COR-L47 (cell line): ENCODE data around the gene METTL2A.
"Not testable (repeated sequence)": the region's sequence is repeated elsewhere in the genome, so short reads cannot be mapped to it uniquely, and the experiment has no call there.

Source experiments
- DNase-seq: peaks from one replicate; lab custom pipeline; 2025; lab: John Stamatoyannopoulos, UW

The METTL2A gene, protein sequence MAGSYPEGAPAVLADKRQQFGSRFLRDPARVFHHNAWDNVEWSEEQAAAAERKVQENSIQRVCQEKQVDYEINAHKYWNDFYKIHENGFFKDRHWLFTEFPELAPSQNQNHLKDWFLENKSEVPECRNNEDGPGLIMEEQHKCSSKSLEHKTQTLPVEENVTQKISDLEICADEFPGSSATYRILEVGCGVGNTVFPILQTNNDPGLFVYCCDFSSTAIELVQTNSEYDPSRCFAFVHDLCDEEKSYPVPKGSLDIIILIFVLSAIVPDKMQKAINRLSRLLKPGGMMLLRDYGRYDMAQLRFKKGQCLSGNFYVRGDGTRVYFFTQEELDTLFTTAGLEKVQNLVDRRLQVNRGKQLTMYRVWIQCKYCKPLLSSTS

DNA sequence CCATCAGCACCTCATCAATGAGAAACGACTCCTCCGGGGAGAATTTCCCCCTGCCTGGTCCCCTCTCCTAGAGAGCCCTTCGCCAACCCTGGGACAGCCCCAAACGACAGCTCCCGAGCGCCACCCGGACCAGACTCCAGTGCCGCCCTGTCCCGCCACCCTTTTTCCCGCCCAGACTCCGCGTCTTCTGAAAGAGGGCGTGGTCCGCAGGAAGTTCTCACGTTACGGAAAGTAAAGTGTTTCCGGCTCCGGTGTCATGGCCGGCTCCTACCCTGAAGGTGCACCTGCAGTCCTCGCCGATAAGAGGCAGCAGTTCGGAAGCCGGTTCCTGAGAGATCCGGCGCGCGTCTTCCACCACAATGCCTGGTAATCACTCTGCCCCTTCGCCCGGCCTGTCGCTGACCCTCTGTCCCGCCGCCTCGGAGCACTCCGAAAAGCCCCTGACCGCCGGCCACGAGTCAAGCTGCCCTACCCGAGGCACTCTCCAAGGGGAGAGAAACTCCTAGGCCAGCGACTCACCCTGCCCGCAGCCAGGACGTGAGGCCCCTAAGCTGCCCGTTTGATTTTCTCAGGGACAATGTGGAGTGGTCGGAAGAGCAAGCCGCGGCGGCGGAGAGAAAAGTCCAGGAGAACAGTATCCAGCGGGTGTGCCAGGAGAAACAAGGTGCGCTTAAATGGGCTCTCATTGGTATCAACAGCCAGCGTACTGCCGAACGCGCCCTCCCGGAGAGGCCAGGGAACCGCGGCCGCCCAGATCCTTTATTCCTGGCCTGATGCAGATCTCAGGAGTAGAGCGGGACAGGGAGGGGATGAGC is at the start of gene METTL2A:
Gene METTL2A (plus strand): TSS at position 251 of the 815 bp plus-strand sequence. CDS start 6 bp downstream, at position 257.
- peak; percentile 89 for DNase-seq

DNA sequence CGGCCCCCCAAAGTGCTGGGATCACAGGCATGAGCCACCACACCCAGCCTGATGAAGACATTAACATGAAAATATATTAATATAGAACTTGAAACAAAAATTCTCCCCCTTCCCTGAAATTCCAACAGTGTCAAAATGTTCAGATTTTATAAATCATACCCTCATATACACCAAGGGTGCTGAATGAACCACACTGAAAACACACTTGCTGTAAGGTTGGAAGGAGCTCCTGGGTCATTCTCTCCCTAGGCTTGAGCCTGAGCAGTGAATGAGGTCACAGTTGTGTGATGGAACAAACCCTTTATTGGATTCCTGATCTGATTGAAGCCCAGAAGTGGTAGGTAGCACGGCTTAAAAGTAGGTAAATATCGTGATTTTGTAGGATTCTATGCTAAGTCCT is 43.4 kb upstream of the METTL2A start, which contains the start of gene EFCAB3:
Gene EFCAB3 (plus strand): TSS at position 301 of the 400 bp plus-strand sequence. CDS start 2,427 bp downstream, outside the sequence.
- no peak for DNase-seq

DNA sequence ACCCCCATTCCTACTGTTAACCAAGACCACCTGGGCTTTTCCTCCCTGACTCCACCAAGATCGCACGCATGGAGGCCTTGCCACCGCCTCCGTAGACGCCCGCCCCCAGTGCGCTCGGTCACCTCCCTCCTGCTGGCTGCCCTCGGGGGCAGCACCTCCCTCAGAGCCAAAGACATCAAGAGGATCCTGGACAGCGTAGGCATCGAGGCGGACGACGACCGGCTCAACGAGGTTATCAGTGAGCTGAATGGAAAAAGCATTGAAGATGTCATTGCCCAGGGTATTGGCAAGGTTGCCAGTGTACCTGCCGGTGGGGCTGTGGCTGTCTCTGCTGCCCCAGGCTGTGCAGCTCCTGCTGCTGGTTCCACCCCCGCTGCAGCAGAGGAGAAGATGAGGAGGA is 42.1 kb upstream of the METTL2A start:
- DNase-seq, result no peak

DNA sequence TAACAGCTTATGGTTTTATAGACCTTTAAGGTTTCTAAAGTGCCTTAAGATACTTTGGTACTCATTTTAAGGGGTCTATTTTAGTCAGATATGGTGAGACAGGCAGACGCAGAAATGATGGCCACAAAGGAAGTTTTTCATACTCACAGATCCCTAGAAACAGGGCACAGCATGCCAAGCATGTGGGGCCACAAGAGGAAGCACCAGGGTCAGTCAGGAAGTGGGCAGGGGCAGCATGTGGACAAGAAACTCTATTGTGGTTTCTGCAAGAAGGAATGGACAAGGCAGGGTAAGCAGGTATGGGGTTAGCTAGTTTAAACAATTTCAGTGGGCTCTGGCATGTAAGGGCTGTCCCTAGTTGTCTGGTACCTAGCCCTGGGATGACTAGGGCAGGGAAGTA is 34.8 kb upstream of the METTL2A start:
- DNase-seq, result no peak

DNA sequence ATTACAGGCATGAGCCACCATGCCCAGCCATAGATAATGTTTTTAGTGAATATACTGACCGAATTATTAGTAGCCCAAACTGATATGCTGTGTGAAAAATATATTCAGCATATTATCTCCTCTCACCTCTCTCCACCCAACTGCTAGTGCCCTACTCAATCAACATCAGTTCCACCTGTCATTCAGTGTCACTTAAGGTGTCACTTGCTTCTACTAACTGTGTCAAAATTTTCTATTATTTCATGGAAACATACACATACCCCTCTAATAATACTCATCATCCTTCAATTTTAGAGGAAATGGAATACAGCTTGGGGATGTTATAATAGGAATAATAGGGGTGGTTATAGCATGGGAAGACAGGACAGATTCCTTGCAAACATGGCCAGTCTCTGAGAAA is 30.8 kb upstream of the METTL2A start:
- no peak for DNase-seq

DNA sequence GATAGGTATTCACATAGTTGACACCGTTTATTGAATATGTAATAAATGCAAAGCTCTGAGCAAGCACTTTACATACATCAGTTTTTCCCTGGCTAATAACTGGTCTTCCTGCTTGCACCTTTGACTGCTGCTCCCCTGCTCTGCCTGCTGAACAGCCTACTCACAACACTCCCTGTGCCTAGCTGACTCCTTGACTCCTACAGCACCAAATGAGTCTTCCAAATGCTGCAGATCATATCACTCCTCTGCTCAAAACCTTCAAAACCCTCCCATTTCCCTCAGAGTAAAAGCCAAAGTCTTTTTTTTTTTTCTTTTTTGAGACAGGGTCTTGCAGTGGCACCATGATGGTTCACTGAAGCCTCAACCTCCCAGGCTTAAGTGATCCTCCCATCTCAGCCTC is 24.8 kb upstream of the METTL2A start:
- no peak for DNase-seq

DNA sequence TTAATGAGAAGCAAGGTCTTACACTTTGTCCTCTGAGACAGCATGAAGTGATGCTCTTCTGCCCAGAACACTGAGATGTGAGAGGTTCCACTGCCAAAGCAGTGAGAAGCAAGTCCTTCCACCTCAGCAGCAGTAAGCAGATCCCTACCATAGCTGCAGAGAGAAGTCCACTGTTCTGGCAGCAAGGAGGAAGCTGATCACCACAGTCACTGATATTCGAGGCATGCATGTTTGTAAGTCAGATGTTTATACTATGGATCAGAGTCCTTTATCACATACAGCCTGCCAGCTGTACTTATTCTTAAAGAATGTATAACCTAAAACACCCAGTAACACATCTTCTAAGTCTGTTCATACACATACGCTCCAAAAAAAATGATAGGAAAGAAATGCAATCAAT is 18.2 kb upstream of the METTL2A start:
- DNase-seq, result no peak

DNA sequence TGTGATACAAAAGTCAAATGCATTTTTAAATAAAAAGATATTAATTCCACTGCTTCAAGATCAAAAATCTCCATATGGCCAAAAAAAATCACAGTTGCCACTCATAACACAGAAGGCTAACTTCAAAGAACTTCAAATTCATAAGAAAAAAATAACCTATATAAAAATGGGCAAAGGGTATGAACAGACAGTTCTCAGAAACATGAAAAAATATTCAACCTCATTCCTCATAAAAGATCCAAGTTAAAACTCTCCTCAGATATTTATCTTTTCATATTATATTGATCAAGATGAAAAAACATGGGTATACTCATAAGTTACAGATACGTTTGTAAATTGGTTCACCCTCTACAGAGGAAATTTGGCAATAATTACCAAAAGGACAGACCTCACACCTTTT is 10.6 kb upstream of the METTL2A start:
- DNase-seq, result not testable (repeated sequence)

DNA sequence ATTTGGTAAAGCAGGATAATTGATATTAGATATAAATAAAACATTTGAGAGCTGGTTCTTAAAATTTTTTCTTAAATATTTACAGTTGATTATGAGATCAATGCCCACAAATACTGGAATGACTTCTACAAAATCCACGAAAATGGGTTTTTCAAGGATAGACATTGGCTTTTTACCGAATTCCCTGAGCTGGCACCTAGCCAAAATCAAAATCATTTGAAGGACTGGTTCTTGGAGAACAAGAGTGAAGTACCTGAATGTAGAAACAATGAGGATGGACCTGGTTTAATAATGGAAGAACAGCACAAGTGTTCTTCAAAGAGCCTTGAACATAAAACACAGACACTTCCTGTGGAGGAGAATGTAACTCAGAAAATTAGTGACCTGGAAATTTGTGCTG is 2.5 kb downstream of the METTL2A start:
- not testable (repeated sequence) for DNase-seq

DNA sequence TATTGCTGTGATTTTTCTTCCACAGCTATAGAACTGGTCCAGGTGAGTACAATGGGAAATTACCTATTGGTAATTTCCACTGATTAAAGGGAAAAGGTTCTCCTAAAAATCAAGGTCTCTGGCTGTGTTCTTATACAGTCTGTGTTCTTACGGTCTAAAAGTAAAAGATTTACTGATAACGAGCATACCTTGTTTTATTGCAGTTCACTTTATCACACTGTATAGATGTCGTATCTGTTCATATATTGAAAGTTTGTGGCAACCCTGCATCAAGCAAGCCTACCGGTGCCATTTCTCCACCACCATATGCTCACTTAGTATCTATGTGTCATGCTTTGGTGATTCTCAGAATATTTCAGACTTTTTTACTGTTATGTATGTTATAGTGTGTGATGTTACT is 11.6 kb downstream of the METTL2A start:
- not testable (repeated sequence) for DNase-seq

DNA sequence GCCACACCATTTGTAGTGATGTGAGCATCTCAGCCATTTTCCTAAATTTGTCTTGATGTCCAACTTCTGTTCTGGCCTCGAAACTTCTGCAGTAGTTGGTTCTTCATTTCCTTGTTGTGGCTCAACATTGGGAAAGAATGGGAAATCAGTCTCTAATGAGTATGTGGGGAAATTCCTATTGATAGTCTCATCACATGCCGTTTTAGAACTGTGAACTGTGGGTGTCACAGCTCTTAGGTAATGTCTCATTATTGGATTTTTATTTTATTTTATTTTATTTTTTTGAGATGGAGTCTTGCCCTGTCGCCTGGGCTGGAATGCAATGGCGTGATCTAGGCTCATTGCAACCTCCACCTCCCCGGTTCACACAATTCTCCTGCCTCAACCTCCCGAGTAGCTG is 17.5 kb downstream of the METTL2A start:
- DNase-seq, result not testable (repeated sequence)

DNA sequence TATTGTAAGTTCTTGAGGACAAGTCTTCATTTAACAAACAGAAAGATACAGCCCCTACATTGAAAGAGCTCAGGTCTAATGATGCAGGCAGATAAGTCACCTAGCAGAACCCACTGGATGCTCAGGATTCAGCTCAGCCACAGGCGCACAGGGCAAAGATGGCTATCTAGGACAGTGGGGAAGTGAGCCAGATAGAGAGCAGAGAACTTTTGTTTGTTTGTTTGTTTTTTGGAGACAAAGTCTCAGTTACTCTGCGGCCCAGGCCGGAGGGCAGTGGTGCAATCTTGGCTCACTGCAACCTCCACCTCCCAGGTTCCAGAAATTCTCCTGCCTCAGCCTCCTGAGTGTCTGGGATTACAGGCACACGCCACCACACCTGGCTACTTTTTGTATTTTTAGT is 20.4 kb downstream of the METTL2A start:
- DNase-seq, result no peak

DNA sequence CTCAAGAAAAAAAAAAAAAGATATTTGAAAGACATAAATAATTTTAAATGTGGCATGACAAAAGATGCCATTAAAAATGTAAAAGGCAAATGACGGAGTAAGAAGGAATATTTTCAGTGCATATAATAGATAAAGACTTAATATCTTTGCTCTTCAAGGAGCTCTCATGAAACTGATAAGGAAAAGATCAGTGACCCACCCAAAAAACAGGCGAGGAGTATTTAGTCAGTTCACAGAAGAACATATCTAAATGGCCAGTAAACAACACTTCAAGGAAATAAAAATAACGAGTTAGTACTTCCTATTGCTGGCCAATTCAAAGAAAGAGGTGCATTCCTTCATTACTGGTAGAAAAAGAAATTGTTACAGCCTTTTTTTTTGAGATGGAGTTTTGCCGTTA is 22.1 kb downstream of the METTL2A start:
- not testable (repeated sequence) for DNase-seq

DNA sequence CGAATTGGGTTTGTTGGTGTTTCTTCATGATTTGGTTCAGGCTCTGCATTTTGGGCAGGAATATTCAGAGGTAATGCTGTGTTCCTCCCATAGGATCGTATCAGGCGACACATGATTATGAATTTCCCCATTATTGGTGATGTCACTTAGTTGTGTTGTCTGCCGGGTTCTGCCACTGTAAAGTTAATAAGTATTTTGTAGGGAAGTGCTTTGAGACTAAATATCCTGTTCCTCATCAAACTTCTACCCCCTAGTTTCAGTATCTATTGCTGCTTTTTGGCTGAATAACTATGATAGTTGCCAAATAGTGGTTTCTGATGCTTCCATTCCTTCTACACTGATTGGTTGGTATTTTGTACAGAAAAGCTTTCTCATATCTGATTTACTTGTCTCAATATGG is 28.5 kb downstream of the METTL2A start:
- not testable (repeated sequence) for DNase-seq

DNA sequence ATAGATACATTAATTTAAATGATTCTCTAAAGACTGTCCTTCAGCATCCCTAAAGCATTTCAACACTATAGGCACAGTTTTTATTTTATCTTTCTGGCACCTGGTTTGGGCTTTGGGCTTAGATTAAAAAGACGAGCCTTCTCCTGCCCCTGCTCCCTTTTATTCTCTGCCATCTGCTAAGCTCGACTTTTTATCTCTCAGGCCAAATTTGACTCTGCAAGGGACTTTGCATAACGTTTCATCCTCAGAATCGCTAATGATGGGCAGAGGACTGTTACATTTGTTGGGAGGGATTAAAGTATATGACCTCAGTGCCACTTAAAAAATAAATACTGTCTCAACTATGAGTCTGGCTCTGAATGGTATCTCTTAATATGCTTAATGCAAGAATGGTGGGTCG is 29.3 kb downstream of the METTL2A start:
- not testable (repeated sequence) for DNase-seq

DNA sequence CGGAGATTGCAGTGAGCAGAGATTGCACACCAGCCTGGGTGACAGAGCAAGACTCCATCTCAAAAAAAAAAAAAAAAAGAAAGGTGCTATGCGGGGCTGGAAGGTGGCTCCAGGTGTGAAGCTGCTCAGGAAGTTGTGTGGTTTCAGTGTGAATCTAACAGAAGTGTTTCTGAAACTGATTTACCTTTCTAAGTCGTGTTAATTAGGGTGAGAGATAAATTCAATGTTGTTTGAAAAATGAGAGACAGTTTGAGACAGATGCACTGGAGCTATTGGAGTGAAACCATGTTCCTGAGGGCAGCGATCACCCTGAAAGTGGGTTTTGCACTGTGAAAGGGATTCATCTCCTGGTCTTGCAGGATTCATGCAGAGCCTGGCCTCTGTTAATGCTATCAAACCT is 30.0 kb downstream of the METTL2A start:
- DNase-seq, result not testable (repeated sequence)

DNA sequence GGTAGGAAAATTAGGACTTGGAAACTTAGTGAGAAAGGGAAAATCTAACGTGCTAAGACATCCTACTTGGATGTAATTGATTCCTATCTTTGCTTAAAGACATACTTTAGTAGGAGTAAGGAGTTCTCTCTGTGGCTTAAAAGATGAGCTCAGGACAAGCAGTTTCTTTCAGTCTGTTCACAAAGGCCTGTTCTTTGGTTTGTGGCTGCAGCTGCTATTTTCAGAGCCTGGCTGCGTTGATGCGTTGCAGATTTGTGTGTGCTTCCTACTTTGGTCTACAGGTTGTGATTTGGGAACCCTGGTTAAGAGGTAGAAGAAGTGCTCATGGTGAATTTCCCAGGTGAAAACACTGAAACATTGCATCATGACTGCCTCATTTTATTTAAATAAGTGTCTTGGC is 30.4 kb downstream of the METTL2A start:
- not testable (repeated sequence) for DNase-seq

DNA sequence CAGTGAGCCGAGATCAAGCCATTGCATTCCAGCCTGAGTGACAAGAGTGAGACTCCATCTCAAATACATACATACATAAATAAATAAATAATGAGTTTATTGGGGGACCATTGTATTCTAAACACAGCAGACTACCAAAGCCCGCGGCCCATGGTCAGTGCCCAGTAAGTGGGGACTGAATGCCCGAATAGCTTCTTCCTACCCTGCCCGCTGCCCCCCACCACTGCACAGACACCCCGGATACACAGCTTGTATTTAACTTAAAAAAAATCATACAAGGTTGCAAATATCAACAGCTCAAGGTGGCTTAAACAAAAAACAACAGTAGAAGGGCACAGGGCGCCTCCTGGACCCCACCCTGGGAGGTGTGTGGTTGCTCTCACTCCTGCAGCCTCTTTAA is 32.3 kb downstream of the METTL2A start:
- no peak for DNase-seq

DNA sequence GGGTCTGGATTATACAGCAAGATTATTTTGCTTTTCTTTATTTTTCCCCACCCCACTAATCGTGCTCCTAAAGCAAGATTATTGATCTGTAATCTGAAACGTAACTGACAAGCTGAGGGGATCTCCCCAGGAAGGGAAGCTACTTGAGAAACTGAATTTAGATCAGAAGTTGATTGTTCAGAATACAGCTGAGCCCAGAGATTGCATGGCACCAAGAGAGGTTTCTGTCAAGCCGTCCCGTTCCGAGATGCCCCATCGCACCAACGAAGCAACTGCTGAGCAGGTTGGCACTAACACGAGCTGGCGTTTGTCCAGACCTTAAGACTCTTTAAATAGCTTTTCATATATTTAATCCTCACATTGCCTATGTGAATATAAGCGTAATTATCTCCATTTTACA is 34.8 kb downstream of the METTL2A start:
- DNase-seq, result not testable (repeated sequence)

DNA sequence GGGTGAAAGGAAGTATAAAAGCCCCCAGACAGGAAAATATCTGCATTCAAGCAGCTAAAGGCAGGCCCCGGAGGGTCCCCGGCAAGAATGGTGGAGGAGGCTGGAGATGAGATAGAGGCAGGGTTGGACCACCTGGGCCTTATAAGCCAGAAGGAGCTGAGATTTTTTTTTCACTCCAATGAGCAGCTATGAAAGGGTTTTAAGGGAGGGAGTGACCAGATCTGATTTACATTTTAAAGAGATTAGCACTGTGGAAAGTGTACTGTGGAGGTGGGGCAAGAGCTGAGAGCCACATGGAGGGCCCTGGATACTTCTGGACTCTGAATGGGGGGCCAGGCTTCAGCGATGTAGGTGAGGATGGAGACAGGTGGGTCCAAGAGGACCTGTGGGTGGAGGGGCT is 40.7 kb downstream of the METTL2A start:
- DNase-seq, result not testable (repeated sequence)

DNA sequence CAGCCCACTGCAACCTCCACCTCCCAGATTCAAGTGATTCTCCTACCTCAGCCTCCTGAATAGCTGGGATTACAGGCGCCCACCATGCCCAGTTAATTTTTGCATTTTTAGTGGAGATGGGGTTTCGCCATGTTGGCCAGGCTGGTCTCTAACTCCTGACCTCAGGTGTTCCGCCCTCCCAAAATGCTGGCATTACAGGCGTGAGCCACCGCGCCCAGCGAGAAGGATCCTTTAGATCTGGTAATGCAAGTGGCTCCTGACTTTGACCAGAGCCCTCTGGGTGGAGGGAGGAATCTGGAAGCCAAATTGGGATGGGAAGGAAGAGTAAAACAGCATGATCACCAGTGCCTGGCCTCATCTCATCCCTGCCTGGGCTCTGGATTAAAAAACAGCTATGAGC is 41.6 kb downstream of the METTL2A start:
- DNase-seq, result not testable (repeated sequence)

DNA sequence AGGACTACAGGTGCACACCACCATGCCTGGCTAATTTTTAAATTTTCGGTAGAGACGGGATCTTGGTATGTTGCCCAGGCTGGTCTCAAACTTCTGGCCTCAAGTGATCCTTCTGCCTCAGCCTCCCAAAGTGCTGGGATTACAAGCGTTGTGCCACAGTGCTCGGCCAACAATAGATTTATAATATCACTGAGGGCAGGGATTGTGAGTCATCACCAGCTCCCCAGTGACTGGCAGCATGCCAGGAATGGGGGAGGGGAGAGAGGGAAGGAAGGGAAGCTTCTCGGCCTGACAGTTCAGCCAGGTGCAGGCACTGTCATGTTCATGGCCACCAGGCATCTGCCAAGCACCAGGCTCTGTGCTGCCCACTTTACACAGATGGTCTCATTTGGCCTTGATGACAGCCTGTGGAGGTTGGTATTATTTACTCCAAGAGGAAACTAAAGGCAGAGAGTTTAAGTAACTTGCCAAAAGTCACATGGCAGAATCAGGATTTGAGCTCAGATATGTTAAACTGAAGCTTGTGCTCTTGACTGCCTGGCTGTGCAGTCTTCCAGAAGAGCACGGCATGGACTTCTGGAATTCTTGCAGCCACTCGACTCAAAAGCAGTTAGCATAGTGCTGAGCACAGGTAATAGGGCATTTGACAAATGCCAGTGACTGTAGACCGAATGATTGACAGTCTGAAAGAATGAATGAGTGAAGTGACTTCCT is 47.1 kb downstream of the METTL2A start:
- DNase-seq, result peak; percentile 64
